OCI-M1 (cell line): ENCODE results near the gene DPH1.

Experiments
- DNase-seq: peaks from one replicate; lab custom pipeline; 2025; lab: John Stamatoyannopoulos, UW

Gene DPH1

DNA sequence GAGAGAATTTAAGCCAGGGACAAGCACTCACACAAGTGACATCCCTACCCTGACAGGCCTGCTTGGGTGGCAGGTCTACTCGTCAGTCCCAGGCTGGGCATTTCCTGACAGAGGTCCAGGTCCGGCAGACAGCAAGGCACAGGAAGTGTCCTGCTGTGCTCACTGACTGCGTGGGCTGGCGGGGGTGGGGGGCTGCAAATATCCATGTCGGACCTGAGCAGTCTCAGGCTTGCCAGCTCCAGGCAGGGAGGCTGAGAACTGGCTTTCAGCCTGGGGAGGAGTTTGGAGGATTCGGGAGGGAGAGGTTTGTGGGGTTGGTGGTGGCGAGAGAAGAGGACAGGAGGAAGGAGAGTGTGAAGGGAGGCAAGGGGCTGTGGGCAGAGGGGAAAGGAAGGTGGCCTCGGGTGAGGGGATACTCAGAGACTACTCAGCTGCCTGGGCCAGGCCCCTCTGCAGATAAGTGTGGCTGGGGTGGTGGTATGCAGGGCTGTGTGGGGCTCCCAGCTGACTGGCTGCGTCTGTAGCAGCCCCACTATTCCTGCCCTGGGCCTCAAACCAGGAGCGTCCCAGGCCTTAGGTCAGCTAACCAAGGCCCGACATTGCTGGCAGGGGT is 32.7 kb downstream of the DPH1 start:
- DNase-seq = no peak

DNA sequence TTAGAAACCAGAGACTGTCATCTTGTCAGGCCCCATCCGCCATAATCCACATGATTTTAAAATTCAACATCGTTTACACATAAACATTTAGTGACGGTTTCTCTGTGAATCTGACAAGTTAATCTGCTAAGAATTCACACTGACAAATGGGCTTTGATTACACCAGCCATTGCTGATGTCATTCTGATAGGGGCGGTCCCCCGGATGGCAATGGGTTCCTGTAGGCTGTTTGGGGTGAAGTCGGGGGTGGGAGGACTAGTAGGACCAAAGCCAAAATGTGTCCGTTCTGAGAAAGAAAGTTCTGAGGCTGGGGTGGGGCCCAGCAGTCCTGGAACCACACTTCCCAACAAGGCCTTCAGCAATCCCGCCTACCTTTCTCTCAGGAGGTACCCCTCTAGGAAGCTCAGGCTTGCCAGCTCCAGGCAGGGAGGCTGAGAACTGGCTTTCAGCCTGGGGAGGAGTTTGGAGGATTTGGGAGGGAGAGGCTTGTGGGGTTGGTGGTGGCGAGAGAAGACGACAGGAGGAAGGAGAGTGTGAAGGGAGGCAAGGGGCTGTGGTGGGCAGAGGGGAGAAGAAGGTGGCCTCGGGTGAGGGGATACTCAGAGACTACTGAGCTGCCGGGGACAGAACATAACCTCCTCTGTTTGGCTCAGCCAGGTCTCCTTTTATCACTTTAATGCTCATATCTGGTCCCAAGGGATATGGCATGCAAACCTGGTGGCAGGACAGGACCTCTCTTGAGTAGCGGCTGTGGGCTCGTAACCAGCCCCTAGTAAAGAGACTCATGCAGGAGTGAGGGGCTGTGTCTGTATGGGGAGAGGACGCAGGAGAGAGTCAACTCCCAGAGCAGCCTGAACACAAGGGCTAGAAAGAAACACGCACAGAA is 33.6 kb downstream of the DPH1 start:
- no peak for DNase-seq

DNA sequence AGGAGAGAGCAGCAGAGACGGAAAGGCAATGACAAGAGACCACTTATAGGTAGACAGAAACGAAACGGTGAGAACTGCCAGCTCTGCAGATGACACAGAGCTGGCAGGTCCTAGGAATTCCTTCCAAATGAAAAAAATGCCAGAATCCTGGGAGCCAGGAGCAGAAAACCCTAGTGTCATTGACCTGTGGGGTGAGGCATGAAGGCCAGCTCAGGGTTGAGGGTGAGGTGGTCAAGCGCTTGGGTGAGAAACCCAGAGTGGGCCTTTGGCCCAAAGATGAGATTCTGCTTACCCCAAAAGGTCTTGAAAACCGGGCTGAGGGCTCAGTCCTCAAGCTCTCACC is 34.2 kb downstream of the DPH1 start:
- DNase-seq = no peak

DNA sequence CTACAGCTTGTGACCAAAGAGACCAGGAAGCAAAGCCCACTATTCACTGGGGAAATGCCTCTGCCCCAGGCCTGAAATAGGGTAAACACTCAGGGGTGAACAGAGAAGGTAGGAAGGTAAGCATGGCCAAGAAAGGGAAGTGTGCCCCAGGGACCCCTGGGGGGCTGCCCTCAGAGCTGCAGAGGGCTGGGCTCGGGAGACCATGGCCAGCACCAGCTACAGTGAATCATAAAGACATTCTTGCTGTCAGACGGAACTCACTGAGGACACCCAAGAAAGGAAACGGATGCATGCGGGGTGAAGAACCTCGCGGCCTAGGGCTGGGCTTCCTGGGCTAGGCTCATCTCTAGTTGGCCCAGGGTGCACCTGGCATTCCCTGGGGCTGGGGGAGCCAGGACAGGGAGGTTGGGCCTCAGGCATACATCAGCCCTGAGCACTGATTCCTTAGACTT is 34.6 kb downstream of the DPH1 start:
- no peak for DNase-seq

DNA sequence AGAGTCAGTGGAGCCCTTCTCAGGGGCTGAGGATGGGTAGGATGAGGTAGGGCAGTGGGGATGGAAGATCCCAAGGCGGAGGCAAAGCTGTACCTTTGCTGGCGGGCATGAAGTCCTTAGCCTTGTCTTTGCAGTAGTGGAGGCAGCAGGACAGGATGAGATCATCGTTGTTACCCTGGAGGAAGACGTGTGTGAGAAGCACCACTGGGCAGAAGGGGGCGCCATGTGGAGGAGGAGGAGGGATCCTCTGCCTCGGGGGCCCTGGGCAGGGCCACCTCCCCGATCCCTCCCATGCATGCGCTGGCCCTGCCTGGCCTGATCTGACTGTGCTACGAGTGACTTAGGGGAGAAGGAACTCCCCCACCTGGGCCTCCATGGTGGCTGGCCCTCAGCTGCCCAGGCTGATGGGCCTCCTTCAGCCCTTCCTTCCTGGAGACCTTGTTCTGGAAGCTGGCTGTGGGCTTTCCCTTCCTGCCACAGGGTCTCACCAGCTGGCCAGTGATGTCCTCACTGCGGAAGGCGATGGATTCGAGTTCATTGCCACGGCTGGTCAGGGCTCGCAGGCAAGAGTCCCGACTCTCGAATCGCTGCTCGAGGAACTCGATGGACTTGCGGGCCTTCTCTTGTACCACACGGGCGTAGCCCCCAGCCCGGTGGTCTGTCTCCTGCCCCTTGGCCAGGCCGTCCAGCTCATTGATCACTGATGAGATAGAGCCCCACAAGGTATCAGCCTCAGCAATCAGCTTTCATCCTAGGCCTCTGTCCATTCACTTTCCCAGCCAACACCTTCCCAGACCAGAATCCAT is 35.2 kb downstream of the DPH1 start:
- DNase-seq = peak; percentile 58

DNA sequence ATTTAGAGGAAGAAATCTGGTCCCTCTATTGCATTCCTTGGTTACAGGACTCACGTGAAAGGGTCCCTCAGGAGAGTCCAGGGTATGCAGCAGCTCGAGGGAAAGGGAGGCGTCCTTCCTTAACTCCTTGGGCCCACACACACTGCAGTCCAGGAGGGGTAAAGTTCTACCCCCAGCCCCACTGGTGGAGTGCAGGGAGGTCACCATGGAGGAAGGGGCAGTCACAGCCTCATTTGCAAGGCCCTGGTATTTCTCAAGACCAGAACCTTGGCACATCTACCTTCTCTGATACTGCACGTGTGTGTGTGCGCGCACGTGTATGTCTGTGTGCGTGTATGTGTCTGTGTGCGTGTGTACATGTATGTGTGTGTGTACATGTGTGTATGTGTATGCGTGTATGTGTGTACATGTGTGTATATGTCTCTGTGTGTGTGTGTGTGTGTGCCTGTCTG is 36.0 kb downstream of the DPH1 start:
- DNase-seq = no peak

DNA sequence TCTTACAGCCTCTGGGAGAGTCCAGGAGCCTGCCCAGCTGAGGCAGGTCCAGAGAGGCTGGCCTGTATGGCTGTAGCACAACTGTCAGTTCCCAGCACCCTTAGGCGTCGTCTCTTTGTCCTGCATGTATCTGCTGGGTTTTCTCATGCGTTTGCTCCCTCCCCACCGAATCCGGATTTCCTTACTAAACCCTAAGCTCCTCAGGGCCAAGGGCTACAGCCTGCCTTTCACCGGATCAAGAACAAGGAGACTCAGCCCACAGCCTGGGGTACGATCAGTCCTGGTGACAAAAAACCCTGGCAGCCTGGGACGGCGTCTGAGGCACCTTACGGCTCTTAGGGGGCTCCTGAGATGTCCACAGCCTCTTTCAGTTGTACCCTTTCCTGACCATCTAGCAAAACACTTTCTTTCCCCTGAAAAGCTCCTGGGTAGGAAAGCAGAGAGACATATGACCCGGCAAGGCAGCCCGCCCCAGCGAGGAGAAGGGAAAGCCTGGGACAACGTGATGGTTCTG is 37.2 kb downstream of the DPH1 start:
- no peak for DNase-seq

DNA sequence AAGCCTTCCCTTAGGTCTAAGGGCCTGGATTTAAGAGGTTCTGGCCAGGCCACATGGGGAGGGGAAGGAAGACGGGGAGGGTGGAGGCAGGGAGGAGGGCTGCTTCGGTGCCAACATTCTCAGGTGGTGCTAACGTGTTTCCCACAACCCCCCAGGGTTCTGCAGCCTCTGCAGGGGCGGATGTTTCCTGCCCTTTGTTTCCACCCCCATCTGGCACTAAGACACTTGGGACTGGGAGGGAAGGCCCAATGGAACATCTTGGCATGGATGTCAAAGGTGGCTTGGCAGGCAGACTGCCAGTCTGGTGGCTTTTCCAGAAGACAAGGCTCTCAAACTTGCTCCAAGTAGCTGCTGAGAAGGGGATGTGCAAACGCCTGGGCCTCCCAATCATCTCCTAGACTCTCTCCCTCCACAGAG is 37.7 kb downstream of the DPH1 start:
- no peak for DNase-seq

DNA sequence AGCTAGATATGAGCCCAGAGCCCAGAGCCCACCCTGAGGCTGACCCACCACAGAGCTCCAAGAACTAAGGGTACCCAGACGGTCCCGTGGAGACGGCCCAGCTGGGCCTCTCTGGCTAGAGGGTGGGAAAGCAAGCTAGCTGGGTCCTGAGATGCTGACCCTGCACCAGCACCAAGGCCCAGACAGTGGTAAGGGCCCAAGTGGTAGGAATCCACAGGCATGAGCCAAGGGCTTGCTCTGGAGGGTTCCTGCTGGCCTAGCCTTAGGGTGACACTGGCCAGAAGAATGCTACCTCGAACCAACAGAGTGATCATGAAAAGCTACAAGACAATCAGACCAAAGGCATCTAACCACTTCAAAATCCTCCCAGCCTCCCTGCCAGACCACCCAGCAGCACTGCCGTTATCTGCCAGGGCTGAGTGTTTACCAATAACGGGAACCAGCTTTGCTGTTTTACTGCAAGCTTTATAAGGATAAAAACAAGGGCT is 38.1 kb downstream of the DPH1 start:
- DNase-seq = no peak

DNA sequence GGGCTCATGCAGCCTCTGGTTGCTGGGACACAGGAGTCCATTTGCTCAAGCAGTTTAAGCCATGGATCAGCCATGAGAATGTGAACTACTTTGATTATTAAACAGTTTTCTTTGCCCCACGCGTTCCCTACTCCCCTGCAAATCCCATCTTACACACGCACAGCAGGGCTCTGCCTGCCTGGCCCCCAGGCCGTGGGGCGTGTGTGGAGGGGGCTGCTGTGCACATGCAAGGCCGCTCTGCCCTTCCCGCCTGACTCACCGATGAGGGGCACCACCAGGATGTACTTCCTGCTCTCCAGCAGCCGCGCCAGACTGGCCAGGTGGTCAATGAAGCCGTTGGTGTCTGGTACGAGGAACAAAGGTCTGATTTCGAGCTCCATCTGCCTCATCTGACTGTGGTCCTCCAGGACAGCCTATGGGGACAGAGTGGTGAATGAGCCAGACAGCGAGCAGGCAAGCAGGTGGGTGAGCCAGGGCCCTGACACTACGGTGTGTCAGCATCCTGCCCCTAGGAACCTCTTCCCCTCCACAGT is 38.6 kb downstream of the DPH1 start:
- DNase-seq = no peak

DNA sequence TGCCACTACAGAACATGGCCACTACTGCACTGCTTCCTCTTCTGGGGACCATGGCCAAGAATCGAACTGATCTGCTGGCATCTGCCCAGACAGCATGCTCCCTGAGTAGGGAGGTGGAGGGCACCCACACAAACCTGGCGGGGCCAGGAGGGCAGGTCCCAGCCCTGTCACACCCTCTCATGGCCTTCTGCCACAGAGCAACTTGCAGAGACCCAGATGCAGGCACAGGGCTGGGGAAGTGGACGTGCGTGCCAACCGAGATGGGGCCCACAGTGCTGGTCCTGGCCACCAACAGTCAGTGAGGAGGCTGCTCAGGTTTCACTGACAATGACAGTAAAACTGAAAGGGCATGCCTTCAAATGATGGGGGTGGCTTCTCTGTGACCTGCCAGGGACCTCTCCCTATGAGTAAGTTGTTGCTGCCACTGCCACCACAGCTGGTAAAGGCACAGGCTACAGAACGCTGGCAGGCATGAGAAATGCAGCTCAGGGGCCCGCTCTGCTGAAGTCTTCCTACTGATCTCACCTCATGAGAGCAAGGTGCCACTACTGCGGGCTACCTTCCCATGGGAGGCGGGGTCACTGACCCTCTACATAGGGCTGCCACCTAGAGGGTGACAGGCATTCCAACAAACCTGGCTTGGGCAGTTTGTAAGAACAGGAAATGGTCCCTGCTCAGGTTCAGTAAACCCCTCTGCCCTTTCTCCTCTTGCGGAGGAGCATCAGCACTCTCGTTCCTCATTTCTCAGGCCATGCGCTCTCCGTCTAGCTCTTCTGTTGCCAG is 40.5 kb downstream of the DPH1 start:
- DNase-seq = no peak

DNA sequence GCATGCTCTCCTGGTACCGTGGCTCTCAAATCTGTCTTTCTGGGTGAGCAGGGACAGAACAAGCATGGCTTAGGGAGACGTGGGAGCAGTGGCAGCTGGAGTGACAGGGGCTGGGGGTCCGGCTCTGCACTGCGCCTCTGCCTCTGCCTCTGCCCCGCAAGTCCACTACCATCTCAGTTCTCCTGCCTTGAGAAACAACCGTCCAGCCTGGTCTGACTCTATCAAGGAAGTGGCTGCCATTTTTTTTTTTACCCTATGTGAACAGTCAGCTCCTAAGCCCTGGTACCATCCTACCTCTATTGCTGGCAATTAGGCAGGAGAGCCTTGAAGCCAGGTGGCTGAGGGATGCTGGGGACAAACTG is 41.1 kb downstream of the DPH1 start:
- no peak for DNase-seq

DNA sequence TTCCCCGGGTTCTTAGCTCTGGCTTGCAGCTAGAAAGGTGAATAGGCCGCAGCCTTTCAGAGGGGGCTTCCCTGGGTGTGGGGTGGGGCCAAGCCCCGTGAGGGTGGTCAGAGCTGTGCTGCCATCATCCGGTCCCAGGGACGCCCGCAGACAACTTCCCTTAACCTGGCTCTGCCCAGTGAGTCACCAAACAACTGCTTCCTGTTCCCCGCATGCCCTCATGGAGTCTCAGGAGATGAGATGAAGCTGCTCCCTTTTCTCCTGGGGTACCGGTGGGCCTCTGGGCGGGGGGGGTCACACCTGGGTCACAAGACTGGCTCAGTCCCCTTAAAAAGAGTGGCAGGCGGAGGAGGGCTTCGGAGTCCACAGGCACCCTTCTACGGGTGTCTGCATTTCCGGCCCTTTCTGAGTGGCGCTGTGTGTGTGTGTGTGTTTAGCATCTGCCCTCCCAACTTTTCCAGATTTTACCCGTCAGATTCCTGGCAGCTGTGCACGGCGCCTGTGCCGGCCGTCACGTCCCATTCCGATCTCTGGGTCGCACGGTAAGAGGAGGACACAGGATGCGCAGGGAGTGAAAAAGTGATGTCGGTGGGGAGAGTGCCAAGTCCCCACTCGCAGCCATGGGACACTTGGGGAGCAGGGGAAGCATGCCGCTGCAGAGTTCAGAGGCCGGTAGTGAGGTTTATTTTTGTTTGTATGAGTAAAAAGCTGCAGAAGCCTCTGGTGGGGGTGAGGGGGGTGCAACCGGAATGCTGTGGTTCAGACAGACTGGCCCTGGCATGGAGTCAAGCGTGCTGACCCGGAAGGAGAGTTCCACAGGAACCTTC is 41.7 kb downstream of the DPH1 start:
- DNase-seq = no peak

DNA sequence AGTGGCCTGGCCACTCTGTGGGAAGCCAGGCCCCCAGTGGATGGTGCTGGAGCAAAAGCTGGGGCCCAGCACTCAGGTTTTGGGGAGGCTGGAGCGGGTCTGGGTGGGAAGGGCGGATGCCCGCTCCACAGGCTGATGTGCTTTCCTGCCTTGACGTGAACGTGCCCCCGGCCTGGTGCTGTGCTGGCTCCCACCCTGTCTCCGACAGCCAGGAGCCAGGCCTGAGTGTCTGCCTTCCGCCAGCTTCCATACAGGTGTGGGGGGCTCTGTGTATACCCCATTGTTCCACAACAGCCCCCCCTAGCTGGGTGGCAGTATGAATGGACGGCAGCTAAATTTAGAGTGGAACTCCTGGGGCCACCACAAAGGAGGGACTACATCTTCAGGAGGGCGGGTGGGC is 45.0 kb downstream of the DPH1 start:
- no peak for DNase-seq

DNA sequence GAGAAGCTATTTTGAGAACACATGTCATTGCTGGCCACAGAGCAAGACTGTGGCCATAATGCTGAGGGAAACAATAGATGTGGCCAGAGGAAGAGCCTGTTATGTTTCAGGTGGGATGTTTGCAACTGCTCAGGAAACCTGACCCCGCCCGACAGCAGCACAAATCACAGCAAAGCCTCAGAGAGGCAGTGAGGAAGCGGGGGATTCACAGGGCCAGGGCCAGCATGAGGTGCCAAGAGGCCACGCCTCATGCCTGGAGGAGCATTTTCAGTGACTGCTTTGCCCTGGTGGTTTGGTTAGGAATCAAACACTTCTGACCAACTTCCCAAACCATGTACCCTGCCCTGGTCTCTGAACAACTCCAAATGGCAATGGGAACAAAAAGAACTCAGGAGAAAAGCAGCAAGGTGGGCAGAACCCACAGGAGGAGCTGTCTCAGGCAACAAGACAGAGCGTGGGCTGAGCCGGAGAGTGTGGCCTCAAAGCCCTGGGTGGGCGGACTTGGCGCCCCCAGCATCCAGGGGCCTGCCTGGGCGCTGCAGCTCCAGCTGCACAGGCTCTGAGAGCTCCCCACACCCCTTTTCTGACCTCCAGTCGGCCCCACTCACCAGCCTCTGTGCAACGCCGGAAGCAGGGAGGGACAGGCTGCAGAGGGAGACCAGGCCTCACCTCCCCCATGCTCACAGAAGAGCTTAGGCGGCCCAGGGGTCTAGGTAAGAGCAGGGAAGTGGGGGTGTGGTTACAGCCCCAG is 45.6 kb downstream of the DPH1 start:
- no peak for DNase-seq

DNA sequence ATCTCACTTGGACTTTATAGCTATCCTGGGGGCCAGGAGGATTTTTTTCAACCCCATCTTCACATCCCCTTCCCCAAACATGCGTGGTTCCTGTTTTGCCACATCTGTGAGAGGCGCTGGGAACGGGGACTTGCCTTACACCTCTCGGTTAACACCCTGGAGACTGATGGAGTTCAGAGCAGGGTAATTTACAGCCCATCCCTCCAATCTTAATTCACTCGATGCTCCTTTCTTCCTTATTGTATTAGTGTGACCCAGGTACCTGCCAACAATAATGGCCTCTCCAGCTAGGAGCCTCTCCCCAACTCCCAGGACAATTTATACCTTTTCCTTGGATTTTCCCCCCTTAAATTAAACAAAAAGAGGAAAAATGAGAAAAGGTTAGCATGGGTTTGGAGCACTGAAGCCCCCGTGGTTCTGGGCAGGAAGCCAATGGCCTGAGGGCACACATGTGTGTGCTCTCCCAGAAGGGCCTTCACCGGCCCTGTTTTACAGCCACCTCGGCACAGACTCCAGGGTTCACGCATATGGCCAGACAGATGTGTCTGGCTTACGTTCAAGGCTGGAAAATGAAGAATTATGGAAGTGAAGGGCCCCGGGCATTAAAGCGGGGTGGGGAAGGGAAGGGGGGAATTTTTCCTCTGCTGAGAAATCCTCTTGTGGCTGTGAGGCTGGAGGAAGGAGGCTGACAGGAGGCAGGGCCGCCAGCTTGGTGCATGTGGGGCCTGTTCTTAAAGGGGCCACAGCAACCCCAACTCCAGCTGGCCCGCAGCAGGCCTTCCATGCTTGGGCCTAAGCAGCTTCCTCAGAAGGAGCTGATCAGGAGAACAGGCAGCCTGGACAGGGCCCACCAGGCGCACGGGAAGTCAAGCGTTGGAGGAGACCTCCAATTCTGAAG is 46.4 kb downstream of the DPH1 start:
- DNase-seq = no peak

DNA sequence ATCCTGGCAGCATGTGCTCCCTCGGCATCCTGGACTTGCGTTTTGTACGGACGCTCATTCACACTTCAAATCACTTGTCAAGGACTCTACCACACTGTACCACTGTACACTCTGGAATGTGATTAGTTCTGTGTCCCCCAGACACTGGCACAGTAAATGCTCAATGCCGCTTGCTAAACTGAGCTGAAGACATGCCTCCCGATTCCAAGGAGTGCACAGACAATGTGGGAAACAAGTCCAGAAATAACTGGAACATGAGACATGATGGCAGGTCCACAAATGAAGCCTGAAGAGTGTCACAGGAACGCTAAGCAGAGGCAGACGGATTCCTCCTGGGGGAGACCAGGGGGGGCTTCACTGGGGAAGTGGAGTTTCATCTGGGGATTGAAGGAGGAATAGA is 47.1 kb downstream of the DPH1 start:
- no peak for DNase-seq

DNA sequence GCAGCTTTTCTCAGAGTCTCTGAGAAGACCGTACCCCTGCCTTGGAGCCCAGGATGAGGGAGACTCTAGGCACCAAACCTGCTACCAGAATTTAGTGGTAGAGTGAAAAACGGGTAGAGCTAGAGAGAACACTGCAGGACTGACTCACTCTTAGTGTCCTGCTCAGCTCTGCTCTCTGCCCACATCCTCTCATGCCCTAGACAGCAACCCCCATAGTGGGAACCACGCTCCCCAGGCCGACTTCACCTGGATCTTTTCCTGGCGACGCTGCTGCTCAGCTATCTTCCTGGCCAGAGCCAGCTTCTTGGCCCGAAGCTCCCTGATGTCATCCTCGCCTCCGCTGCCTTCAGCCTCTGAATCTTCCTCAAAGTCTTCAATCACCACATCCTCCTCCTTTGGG is 51.6 kb downstream of the DPH1 start:
- DNase-seq = no peak
